Measurements from ENCODE around the gene ADAMTS14. TPM values are rescaled to one million over a fixed set of nuclear protein-coding genes. Genes with fewer than 3 reads are reported as not detected.
A peak's percentile ranks its signal among the peaks of the same experiment; 100 is the strongest.

The ADAMTS14 gene, protein sequence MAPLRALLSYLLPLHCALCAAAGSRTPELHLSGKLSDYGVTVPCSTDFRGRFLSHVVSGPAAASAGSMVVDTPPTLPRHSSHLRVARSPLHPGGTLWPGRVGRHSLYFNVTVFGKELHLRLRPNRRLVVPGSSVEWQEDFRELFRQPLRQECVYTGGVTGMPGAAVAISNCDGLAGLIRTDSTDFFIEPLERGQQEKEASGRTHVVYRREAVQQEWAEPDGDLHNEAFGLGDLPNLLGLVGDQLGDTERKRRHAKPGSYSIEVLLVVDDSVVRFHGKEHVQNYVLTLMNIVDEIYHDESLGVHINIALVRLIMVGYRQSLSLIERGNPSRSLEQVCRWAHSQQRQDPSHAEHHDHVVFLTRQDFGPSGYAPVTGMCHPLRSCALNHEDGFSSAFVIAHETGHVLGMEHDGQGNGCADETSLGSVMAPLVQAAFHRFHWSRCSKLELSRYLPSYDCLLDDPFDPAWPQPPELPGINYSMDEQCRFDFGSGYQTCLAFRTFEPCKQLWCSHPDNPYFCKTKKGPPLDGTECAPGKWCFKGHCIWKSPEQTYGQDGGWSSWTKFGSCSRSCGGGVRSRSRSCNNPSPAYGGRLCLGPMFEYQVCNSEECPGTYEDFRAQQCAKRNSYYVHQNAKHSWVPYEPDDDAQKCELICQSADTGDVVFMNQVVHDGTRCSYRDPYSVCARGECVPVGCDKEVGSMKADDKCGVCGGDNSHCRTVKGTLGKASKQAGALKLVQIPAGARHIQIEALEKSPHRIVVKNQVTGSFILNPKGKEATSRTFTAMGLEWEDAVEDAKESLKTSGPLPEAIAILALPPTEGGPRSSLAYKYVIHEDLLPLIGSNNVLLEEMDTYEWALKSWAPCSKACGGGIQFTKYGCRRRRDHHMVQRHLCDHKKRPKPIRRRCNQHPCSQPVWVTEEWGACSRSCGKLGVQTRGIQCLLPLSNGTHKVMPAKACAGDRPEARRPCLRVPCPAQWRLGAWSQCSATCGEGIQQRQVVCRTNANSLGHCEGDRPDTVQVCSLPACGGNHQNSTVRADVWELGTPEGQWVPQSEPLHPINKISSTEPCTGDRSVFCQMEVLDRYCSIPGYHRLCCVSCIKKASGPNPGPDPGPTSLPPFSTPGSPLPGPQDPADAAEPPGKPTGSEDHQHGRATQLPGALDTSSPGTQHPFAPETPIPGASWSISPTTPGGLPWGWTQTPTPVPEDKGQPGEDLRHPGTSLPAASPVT
- total RNA-seq (2014; rRNA removed) (0.91 and 1.4 TPM in 2 replicates), Bru-seq, nascent RNA (percentile 20 among the genes with signal in this experiment), BruChase-seq, experiment 1, labeled RNA remaining after a 6-hour chase (percentile 18 among the genes with signal in this experiment), BruChase-seq, experiment 2, labeled RNA remaining after a 2-hour chase (percentile 14 among the genes with signal in this experiment)
- long read RNA-seq, result 0 reads

DNA sequence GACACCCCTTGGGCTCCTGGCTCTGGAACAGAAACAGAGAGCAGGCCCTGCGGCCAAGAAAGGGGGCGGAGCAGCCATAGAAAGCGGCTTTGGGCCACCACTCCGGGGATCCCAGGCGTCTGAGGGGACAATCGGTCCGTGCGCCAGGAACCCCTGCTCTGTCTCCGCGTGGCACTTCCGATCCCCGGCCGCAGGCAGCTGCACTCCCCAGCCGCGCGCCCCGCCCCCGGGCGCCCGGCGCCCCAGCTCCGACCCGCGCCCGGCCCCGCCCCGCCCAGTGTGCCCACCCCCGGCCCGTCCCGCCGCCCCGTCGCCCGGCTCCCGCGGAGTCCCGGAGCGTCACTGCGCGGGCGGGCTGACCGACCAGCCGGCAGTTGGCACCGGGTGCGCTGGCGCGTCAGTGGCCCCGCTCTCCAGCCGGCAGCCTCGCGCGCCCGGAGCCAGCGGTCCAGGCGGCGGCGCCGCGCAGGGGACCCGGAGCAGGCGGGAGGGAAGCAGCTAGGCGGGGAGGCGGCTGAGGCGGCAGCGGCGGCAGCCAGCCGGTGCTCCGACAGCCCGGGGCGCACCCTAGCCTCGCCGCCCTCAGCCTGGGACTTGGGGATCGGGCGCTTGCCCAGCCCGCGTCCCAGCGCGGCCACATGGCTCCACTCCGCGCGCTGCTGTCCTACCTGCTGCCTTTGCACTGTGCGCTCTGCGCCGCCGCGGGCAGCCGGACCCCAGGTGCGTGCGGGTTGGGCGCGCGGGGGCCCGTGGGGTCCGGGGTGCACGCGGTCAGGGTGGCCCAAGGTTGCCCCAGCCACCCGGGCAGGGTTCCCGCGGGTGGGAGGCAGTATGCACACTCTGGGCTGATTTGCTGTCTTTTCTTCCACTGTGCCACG is at the start of gene ADAMTS14:
TSS of gene ADAMTS14 (plus strand) at position 342 of the 878 bp plus-strand sequence. CDS start at position 639, 297 bp downstream.
- BruUV-seq (replicated peaks), result no TSS peak
- POLR2A ChIA-PET (ENCODE audit: unreplicated experiment), result no interaction called here
- Histone ChIP-seq H3F3A (ENCODE audit: low read length, unreplicated experiment) (no peaks in the 10 kb centered on the region), H3K27me3 (ENCODE audit: low read length) (no peaks in the 10 kb centered on the region), H4K20me1 (ENCODE audit: low read length) (no peaks in the 10 kb centered on the region), H3K4me1 (ENCODE audit: insufficient read depth, low read length) (peaks cover 26% of the 10 kb centered on the region), H3K9ac (ENCODE audit: low read length) (peak within 1 kb of the TSS; percentile 48), H3K9me3 (ENCODE audit: low read length) (no peaks in the 10 kb centered on the region), H3K36me3 (ENCODE audit: low read depth, low read length) (no peaks in the 10 kb centered on the region), H3K79me2 (ENCODE audit: low read length) (no peaks in the 10 kb centered on the region), H2AFZ (ENCODE audit: low read length) (peak within 1 kb of the TSS; percentile 78), H3K4me2 (ENCODE audit: low read length) (peak within 1 kb of the TSS; percentile 93), H3K4me3 (ENCODE audit: low read length) (peak within 1 kb of the TSS; percentile 74), H3K9me2 (replicated peaks; ENCODE audit: low read length) (no peaks in the 10 kb centered on the region), H3K27ac (ENCODE audit: low read length) (peak within 1 kb of the TSS; percentile 31)
- CTCF ChIA-PET, result no interaction called here
- intact Hi-C loops (cut with micrococcal nuclease), result no loop called here
- DNase-seq (peak; percentile 61), ATAC-seq (peak; percentile 68)
- TF ChIP-seq EZH2phosphoT487 (IDR thresholded peaks at IDR 0.05; ENCODE audit: borderline replicate concordance, low read length) (no peak), EZH2 (IDR thresholded peaks at IDR 0.05; ENCODE audit: low read length, unreplicated experiment) (no peak)
- TF ChIP-seq, protein P1, sequence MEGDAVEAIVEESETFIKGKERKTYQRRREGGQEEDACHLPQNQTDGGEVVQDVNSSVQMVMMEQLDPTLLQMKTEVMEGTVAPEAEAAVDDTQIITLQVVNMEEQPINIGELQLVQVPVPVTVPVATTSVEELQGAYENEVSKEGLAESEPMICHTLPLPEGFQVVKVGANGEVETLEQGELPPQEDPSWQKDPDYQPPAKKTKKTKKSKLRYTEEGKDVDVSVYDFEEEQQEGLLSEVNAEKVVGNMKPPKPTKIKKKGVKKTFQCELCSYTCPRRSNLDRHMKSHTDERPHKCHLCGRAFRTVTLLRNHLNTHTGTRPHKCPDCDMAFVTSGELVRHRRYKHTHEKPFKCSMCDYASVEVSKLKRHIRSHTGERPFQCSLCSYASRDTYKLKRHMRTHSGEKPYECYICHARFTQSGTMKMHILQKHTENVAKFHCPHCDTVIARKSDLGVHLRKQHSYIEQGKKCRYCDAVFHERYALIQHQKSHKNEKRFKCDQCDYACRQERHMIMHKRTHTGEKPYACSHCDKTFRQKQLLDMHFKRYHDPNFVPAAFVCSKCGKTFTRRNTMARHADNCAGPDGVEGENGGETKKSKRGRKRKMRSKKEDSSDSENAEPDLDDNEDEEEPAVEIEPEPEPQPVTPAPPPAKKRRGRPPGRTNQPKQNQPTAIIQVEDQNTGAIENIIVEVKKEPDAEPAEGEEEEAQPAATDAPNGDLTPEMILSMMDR (conservative IDR thresholded peaks at IDR 0.05; ENCODE audit: low read depth, low read length), result no peak

DNA sequence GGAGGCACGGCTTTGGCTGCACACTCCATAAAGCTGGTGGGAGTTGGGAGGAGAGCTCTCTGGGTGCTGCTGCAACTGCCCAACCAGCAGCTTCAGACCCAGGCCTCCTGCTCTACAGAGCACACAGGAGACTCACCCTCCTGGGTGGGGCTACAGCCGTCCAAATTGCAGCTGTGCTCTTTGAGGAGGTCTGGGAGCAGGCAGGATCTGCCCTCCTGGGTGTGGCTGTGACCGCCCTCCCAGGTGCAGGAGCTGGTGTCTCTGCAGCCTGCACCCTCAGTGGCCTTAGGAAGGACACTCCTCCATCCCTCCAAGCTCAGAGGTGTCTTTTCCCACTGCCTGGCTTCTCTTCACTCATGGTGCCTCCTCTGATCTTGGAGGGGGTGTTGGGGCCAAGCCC is 49.8 kb upstream of the ADAMTS14 start:
- Histone ChIP-seq H3K4me3 (ENCODE audit: low read length) (no peak overlapping the region), H3F3A (ENCODE audit: low read length, unreplicated experiment) (no peaks in the 10 kb centered on the region), H2AFZ (ENCODE audit: low read length) (no peak overlapping the region), H4K20me1 (ENCODE audit: low read length) (no peaks in the 10 kb centered on the region), H3K27ac (ENCODE audit: low read length) (no peak overlapping the region), H3K36me3 (ENCODE audit: low read depth, low read length) (no peaks in the 10 kb centered on the region), H3K27me3 (ENCODE audit: low read length) (no peaks in the 10 kb centered on the region), H3K4me1 (ENCODE audit: insufficient read depth, low read length) (peaks cover 9% of the 10 kb centered on the region), H3K9ac (ENCODE audit: low read length) (no peak overlapping the region), H3K4me2 (ENCODE audit: low read length) (no peak overlapping the region), H3K9me3 (ENCODE audit: low read length) (peaks cover 14% of the 10 kb centered on the region), H3K9me2 (replicated peaks; ENCODE audit: low read length) (no peaks in the 10 kb centered on the region), H3K79me2 (ENCODE audit: low read length) (no peaks in the 10 kb centered on the region)
- ATAC-seq (no peak), DNase-seq (no peak)
- intact Hi-C loops (cut with micrococcal nuclease), result no loop called here
- no TSS peak for BruUV-seq (replicated peaks)
- ChIA-PET POLR2A (ENCODE audit: unreplicated experiment) (no interaction called here), CTCF (no interaction called here)
- TF ChIP-seq, protein P1 (conservative IDR thresholded peaks at IDR 0.05; ENCODE audit: low read depth, low read length), result no peak
- TF ChIP-seq EZH2phosphoT487 (IDR thresholded peaks at IDR 0.05; ENCODE audit: borderline replicate concordance, low read length), result no peak
- no peak for TF ChIP-seq EZH2 (IDR thresholded peaks at IDR 0.05; ENCODE audit: low read length, unreplicated experiment)

Data from PC-3 (cell line).